Hematopoietic multipotent progenitor cell treated with erythropoietin and hydrocortisone succinate and interleukin-3 and kit ligand, for 8 days (in vitro differentiated cells): ENCODE data around the gene RASAL3.

Source experiments
- DNase-seq: peaks from one replicate; pipeline ENCODE4 v3.0.0-alpha.2; 2015

RASAL3 gene

DNA sequence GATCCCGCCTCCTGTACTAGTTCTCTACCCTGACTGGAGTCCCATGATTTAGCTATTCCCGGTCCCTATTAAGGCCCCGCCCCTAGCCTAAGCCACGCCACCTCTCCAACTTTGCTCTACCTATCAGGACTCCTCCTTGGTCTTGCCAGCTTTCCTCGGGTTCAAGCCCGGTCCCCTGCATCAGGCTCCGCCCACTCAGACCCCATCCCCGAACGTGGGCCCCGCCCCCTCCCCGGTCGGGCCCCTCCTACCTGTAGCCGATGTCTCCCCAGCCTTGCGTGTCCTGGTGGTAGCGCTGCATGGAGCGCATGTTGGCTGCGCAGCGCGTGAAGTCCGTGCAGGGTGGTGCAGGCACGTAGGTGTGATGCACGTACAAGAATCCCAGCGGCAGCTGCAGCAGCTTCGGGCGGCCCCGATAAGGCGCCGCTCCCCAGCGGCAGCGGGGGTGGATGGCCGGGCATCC, 7.3 kb upstream of the RASAL3 start:
- DNase-seq = no peak

DNA sequence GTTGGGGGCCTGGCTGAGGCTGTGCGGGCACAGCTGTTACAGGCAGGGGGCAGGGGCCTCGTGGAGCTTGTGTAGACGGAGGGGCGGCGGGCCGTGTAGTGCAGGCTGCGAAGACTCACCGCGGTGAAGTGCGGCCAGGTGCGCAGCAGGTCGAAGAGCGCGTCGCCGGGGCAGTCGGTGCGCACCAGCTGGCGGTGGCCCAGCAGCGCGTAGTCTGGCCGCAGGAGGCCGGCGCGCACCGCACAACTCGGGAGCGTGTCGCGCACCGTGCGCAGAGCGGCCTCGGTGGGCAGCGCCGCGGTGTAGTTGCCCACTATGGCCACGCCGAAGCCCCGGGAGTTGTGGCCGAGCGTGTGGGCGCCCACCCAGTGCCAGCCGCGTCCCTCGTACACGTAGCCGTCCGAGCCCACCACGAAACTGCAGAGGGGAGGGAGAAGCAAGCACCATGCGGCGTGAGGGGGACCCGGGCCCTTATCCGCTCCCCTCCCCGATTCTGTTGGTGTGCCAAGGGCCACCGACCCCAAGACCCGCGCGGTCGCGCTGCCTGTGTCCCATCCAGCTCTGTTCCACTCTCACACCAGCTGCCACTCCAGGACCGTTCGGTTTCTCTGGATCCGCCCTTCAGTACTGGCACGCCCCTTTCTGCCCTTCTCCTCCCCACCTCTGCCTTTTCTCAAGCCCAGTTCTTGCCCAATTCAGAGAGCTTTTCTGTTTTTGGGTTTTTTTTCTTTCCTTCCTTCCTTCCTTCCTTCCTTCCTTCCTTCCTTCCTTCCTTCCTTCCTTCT, 5.4 kb upstream of the RASAL3 start:
- peak; percentile 44 for DNase-seq

DNA sequence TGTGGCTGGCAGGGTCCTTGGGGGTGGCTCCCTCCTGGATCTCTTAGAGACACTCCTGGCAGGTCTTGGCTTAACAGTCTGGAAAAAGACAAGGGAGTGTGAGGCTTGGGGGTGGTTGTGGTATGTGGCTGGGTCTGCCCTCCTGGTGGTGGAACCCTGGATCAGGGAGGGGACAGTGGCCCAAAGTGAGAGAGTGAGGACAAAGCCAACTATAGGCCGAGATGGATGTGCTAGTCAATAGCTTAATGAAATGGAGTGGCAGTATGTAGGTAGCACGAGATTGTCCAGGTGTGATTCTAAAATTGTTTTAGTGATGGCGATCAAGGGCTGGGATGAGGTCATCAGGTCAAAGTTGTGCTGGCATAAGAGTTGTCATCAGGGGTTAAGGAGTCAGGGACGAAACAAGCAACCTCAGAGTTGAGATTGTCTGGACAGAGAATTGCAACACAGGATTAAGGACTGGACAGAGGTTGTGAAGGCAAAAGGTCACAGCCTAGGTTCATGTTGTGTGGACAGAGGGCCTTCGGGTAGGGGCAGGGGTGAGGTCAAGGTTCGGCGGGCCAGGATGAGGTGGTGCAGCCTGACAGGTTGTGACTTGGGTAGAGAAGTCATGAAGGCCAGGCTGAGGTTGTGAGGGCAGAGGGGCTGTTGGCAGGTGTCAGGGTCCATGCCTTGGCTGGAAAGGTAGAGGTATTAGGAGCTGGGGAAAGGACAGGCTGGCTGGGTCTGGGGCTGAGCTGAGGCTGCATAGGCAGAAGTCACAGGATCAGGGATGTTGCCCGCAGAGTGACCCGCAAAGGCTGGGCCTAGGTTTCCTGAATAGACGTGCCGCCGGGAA, 4.5 kb upstream of the RASAL3 start:
- DNase-seq = no peak

DNA sequence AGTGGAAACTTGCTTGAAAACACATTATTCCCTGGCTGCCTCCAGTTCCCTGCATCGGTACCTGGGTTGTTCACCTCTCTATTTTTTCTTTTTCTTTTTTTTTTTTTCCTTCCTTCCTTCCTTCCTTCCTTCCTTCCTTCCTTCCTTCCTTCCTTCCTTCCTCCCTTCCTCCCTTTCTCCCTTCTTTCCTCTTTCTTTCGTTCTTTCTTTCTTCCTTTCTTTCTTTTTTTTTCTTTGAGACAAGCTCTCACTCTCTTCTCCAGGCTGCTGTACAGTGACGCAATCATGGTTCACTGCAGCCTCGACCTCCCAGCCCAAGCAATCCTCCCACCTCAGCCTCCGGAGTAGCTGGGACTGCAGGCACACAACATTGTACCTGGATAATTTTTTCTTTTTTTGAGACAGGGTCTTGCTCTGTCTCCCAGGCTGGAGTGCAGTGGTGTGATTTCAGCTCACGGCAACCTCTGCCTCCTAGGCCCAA, 3.4 kb upstream of the RASAL3 start:
- no peak for DNase-seq

DNA sequence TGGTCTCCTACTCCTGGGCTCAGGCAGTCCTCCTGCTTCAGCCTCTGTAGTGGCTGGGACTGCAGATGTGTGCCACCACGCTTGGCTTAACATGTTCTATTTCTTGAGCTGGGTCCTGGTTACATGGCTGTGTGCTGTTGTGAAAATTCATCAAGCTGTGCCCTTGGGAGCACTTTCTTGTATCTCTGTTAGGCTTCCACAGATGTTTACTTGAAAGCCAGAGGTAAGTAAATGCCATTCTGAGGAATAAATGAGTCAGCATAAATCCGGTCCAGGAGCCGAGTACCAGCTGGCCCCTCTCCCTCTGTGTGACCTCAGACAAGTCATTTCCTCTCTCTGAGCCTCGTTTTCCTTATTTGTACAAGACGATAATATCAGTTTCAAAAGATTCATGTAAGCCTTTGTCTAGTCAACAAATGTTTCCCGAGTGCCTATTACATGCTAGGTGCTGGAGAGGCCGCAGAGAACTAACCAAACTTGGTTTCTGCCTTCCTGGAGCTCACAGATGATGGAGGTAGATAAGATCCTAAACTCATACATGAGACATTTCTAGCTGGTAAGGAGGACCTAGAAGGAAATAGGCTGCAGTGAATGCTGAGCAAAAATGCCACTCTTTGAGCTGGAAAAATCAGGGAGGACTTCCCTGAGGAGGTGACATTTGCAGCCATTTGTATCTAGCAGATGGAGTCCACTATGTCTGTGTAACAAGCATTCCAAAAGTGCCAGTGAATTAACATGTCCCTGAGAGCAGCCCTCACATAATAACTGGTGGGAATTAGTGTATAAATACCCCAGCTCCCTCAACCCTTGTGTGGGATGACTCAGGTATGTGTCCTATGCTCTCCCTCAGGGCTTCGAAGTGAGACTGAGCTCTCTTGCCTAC, 2.7 kb upstream of the RASAL3 start:
- peak; percentile 53 for DNase-seq

DNA sequence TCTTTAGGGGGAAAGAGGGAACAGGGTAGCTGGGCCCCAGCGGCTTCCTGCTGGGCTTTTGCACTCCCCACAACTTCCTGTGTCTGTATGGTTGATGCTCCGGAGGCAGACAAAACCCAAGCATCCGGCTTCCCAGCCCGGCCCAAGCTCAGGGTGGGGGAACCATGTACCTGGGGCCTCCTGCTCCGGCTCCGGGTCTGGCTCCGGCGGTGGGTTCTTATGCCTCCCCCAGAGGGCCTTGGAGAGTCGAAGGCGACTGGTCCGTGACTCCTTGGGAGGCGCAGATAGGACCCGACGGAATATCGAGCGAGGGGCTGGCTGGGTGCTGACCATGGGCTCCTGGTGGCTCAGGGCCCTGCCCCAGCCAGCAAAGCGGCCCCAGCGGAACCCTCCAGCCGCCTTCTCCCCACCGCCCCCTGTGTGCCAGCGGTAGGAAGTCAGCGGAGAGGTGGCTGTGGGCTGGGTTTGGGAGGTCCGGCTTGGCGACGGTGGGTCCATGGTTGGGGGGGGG, 428 bp downstream of the RASAL3 start:
- peak; percentile 39 for DNase-seq

DNA sequence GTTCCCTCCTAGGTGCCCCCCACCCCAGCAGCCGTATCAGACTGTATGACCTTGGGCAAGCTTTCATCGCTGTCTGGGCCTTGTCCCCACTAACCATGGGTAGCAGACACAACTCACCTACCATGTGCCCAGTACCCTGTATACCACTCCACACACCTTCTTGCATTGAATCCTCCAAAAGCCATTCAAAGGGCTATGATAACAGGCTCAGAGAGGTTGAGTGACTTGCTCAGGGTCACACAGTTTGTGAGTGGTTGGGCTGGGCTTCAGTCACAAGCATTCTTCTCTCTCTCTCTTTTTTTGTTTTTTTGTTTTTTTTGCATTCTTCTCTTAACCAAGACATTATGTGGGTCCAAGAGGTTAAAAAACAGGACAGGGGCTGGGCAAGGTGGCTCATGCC, 2.6 kb downstream of the RASAL3 start:
- DNase-seq = no peak

DNA sequence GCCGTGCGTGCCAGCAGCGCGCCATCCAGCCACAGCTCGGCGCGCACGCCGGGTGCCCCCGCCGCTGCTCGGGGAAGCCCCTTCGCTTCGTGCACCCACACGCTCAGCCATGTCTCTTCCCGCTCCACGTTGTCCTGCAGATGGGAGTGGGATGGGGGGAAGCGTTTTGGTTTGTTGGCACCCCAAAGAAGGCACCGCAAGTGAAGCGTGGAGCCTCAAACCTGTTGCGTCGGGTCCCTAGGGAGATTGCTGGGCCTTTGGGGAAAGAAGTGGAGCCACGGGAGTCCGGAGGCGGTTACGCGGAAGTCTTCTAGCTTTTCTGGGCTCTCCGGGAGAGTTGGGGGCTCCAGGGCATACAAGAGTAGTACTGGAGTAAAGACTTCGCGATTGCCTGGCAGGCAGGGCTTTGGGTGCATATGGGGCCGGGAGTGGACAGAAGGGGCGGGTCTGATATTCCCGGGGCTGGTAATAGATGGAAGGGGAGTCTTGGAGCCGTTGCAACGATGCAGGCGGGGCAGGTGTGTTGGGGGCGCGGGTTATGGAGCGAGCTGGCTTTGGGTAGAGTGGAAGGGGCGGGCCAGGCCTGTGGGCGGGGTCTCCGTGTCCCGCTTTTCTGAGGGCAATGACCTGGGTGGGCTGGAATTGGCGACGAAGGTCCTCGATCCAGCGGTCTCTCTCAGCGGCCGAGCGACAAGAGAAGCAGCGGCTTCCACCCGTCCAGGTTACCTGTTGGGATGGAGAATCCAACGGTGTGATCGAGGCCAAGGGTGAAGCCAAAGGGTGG, 6.5 kb downstream of the RASAL3 start:
- no peak for DNase-seq

DNA sequence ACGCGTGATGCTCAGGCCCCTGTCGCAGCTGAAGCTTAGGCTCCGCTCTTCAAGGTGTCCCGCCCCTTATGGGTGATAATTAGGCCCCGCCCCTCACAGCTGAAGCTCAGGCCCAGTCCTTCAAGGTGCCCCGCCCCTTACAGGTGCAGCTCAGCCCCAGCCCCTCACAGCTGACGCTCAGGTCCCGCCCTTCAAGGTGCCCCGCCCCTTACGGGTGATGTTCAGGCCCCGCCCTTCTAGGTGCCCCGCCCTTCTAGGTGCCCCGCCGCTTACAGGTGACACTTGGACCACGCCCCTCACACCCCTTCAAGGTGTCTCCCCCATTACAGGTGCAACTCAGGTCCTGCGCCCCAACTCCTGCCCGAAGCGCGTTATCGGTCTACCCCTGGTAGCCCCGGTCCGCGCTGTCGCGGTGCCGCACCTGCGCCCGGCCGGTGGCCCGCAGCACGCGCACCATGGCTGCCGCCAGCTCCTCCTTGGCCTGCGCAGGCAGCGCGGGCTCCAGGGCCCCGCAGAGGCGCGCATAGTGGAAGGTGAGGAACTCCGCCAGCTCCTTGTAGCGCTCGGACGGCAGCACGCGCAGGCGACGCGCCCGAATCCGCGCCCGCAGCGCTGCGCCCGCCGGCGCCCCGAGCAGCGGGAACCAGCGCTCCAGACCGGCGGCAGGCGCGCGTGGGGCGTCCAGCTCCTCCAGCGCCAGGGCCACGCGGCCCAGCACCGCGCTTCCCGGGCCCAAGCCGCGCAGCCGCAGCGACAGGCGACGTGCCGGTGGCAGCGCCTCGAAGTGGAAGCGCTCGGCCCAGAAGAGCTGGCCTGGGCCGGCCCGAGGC, 7.3 kb downstream of the RASAL3 start:
- DNase-seq = no peak

DNA sequence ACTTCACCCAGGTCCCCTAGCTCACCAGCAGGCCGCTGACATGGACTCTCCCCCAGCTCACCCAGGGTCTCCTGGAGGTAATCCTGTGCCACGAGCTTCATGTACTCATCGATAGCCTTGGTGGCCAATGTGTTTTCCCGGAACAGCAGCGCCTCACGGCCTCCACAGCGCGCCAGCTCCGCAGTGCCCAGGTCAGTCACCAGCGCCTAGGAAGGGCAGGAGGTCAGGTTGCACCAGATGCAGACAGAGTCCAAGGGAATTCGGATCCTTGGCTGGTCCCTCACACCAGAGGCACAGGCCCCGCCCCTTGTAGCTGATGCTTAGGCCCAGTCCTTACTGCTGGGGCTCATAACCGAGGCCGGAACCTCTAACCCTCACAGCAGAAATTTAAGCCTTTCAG, 7.9 kb downstream of the RASAL3 start:
- no peak for DNase-seq

DNA sequence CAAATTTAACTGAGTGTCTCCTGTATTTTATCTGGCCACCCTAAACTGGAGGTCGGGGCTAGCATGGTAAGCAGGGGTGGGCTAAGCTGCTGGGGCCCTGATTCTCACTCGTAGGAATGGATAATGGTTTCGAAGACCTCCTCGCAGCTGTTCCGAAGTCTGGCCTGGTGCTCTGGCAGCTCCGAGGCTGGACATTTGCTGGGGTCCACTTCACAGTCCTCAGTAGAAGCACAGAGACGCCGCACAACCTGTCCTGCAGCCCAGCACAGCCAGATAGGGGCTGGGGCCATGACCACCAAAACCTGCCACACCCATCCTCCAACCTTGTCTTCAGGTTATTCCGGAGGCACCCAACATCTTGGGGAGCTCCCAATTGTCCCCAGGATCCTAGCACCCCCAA, 8.3 kb downstream of the RASAL3 start:
- DNase-seq = no peak

DNA sequence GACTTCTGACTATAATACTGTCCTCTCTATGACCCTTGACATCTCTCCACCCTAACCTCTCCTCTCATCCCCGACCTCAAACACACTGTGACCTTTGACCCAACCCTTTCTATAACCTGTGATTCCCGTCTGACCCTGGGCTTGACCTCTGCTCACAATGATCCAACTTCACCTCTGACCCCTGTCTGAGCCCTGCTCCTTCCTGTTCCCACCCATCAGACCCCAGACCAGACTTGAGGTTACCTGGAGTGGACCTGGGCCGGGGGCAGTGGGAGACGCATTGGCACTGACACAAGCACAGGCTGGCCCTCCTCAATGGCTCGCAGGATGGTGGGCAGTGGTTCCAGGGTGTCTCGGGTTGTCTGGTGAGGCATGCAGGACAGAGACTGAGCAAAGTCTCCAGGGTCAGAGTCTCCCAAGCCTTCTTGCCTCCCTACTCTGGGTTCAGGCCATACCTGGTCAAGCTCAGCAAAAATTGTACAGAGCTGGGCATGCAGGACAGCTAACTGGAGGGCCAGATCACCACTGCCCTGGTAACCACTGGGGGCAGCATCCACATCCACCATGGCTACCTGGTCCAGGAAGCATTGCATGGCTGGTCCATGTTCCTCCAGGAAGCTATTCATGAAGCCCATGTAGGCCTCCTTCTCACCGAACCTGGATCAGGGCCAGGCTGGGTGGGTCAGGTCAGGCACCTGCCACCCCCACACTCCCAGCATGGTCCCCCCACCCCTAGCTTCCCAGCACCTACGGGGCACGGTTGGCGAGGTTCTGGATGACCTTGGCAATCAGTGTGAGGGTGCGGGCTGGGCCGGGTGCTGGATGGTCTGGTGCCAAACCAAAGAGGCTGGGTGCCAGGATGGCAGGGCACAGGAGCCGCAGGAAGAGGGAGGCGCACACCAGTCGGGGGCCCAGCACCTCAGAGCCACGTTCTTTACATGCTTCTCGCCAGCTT, 10.2 kb downstream of the RASAL3 start:
- DNase-seq = no peak

DNA sequence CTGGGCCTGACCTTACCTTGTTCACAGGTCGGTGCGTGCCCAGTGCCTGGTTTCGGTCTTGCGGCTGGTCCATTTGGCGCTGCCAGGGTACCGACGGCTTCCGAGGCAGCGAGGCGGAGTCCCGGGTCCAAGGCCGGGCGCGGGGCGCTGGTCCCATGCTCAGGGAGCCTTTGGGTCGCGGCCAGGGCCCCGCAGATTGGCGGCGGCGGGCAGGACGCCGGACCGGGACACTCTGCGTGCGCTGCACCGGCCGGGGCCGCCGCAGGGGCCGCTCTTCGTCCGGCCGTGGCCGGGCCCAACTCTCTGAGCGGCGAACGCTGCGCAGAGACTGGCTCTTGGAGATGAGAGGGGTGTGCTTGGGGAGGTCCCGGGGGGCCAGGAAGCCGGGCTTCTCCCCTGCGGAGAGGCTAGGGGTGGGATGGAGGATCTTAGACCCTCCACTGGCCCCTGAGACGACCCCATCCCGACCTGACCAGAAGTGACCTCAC, 11.2 kb downstream of the RASAL3 start:
- DNase-seq = no peak

DNA sequence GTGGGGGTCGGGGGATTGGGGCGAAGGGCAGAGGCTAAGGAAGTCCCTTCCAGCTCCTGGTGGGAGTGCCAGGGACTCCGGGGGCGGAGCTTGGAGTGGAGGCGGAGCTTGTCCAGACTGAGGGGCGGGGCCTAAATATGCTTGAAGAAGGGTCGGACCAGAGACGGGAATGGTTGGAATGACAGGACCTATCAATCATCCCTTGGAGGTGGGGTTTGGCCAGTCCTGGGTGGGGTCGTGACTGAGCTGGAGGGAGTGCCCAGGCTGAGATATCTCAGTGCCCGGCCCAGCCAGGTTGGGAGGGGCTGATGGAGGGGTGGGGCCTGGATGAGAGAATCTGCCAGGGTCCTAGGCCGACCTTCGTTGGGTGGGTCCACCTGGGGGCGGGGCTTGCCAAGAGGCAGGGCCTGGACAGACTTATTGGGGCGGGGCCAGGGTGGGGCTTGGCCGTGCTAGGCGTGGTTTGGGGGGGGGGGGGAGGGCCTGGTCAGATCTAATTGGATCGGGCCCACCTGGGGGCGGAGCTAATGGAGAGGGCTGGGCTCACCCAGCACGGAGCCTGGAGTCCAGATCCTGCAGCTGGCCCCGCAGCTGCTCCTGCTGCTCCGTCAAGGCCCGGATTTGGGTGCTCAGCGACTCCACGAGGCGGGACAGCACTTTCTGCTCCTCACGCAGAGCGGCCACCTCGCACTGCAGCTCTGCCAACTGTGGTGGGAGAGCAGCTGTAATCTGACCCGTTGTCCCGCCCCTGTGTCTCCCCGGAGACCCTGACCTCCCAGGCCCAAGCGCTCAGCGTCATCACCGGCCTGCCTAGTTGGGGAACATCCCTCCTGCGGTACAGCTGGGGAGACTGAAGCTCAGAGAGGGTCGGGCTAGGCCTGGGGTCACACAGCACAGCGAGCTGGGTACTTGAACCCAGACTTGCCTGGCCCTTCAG, 12.0 kb downstream of the RASAL3 start:
- peak; percentile 89 for DNase-seq

DNA sequence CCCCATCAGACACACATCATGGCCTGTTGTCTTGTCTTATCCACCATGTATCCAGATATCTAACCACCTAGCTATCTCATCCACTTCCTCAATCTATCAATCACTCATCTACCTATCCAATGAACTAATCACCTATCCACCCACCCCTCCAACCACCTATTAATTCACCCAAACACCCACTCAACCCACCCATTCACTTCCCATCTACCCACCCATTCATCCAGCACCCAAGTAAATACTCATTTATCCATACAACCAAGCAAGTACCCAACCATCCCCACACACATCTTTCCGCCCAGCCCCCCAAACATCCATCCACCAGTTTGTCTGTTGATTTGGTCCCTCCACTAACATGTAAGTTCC, 13.8 kb downstream of the RASAL3 start:
- DNase-seq = no peak

DNA sequence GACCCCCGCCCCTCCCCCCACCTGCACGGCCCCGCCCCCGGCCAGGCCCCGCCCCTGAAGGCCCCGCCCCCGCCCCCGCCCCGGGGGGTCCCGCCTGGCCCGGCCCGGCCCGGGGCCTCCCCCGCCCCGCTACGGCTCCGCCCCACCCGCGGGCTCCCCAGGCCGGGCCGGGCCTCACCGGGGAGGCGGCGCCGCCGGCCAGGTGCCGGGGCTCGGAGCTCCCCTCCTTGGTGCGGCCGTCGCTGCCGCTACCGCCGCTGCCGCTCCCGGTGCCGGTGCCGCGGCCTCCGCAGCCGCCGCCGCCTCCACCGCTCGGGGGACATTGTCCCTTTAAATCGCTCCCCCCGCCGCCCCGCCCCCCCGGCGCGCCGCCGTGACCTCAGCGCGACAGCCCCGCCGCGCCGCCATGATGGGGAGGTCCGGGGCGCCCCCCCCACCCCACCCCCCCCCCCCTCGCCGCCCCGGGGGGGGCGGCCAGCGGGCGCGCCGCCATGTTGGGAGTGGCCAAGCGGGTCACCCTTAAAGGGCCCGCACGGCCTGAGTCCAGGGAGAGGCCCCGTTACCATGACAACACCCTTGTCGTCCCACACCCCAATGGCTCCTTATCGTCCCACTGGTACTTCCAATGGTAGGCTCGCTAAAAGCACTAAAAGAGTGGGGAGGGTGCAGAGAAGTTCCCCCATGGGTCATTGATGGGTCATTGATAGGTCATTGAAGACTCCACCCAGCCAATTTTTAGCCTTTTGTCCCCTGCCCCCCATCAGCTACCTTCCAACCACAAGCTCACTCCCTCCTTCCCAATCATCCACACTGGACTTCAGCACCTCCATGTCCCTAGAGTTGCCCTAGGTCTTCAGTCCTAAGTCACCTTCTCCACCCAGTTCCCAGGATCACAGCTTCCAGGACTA, 14.5 kb downstream of the RASAL3 start, which contains the start of gene WIZ:
Gene WIZ (minus strand): TSS at position 337 of the 908 bp plus-strand sequence. CDS start 1,649 bp downstream, outside the sequence.
- DNase-seq = peak; percentile 81
